DMS53 (cell line): ENCODE measurements around the gene SLAMF1.
"Not testable (repeated sequence)": the region's sequence is repeated elsewhere in the genome, so short reads cannot be mapped to it uniquely, and the experiment has no call there.

Experiments
- DNase-seq: peaks from one replicate; lab custom pipeline; 2025; lab: John Stamatoyannopoulos, UW

The SLAMF1 gene

DNA sequence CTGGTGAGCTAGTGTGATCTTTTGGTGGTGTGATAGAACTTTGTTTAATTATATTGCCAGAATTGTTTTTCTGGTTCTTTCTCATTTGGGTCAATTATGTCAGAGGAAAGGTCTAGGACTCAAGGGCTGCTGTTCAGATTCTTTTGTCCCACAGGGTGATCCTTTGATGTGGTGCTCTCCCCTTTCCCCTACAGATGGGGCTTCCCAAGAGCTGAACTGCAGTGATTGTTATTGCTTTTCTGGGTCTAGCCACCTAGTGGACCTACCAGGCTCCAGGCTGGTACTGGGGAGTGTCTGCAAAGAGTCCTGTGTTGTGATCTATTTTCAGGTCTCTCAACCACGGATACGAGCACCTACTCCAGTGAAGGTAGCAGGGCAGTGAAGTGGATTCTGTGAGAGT is 41.6 kb downstream of the SLAMF1 start:
- DNase-seq = no peak

DNA sequence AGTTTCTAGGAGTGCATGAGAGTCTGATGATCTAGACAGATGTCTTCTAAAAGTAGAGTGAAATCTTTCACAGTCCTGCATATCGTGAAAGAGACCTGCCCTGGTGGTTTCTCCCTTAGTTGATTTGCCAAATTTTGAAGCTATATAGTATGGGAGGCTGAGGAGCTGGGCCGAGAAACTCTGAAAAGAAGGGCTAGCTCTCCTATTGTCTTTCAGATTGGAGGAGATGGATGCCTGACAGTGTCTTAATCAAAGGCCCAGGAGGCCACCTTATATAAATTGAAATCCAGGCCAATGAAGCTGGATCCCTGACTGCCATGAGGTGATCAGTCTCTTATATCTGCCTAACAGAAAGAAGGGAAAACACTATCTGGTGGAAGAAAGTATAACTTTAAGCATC is 49.1 kb downstream of the SLAMF1 start:
- no peak for DNase-seq

DNA sequence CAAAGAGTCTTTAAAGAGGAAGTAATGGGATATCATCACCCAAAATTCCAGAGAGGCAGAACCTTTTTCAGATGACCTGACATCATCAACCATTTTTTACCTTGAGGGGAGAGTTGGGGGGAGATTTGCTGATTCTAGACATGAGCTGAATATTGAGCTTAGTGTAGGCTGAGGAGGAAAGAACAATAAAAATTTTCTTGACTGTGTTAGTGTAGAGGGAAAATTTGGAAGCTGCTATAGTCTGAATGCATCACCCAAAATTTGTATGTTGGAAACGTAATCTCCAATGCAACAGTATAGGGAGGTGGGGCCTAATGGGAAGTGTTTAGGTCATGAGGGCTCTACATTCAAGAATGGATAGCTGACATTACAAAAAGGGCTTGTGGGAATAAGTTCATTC is 49.8 kb downstream of the SLAMF1 start:
- no peak for DNase-seq

DNA sequence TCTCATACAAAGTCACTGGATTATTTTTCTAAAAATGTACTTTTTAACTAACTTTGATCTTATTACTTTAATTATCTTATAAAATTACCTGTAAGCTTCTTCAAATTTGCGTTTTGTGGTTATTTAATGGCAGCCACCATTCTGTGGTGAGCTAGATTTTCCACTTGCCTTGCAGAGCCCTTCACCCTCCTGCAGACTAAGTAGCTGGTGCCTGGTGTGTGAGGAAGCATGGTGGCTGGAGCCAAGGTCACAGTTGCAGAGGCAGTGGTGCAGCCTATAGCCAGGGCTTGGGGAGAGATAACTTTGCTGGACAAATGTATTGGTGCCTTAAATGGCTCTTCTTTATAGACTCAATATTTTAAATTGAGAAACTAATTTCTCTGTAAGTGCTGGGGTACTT is 56.4 kb downstream of the SLAMF1 start:
- no peak for DNase-seq

DNA sequence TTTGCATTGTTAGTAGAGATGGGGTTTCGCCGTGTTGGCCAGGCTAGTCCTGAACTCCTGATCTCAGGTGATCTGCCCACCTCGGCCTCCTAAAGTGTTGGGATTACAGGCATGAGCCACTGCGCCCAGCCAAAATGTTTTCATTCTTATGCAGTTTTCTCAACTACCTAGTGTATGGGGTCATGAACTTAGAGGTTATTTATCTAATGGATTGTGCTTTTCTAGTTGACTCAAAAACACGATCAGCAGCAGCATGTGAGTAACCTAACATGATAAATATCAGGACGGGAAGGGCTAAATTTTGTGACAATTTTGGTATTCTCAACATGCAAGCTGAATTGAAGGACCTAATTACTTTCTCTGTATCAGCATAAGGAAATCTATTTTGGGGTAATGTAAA is 58.4 kb downstream of the SLAMF1 start:
- DNase-seq = no peak

DNA sequence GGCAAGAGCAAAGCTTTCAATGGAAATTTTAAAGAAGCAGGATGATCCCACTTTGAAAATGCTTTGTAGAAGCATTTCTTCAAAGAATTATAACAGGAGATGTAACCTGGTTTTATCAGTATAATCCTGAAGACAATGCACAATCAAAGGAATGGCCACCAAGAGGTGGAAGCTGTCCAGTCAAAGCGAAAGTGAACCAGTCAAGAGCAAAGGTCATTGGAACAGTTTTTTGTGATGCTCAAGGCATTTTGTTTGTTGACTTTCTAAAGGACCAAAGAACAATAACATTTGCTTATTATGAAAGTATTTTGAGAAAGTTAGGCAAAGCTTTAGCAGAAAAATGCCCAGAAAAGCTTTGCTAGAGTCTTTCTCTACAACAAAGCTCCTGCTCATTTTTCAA is 62.1 kb downstream of the SLAMF1 start:
- no peak for DNase-seq

DNA sequence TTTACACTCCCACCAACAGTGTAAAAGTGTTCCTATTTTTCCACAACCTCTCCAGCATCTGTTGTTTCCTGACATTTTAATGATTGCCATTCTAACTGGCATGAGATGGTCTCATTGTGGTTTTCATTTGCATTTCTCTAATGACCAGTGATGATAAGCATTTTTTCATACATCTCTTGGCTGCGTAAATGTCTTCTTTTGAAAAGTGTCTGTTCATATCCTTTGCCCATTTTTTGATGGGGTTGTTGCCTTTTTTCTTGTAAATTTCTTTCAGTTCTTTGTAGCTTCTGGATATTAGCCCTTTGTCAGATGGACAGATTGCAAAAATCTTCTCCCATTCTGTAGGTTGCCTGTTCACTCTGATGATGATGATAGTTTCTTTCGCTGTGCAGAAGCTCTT is 63.9 kb downstream of the SLAMF1 start:
- not testable (repeated sequence) for DNase-seq

DNA sequence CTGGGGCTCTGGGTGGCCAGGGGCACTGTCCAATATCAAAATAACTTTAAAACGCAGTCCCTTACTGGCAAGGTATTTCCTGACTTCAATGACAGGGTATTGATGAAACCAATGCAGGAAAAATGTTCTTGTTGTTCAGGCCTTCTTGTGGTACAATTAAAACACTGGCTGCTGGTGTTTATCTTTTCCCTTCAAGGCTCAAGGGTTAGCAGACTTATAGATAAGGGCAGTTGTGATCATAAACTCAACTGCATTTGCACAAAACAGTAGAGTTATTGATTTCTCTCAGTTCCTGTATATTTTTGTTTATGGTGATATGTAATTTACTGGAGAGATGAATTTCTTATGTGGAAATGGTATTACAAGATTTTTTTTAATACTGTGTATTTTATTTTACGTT is 64.9 kb downstream of the SLAMF1 start:
- no peak for DNase-seq

DNA sequence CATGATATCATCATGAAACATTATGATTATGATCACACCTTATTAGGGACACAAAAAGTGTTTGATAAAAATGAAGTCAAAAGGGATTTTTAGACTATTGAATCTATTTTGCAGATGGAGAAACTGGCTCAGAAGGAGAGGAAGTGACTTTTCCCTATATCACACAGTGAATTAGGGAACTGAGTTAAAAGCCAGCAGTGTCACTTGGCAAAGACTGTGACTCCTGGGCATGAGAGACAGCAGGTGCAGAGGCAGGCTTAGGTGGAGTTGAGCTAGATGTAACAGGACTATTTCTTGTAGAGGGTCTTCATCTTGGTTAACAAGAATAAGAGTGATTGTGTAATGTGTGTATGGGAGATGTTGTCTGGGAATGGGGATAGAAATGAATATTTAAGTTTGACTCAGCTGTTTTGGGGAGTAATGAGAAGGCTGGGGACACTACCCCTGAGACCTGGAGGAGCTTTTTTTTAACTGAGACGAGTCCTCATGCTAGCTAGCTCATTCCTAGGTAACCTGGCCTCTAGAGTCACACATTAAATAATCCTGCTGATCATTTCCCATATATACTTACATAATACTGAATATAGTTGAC is 66.5 kb downstream of the SLAMF1 start:
- no peak for DNase-seq

DNA sequence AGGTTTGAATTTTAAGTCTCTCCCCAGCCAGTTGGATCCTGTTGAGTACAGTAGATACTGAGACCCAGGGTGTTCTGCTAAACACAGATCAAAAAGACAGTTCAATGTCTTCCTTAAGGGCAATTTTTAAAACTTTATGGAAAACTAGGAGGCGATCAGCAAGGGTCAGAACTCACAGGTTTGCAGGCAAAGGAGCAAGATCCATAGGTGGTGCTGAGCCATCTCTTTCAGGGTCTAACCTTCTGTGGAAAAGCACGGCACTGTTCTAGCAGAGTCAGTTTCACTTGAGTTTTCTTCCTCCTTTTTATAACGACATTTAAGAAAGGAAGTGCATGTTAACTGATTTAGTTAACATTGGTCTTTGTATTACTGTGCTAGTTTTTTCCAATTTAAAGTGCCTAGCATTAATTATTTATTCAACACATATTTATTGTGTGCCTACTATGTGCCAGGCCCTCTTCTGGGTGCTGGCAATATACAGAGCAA is 67.6 kb downstream of the SLAMF1 start, which contains the start of gene CD84:
Gene CD84, minus strand, starts transcription at position 281 of the 486 bp plus-strand sequence. Its CDS starts 59 bp downstream, at position 222.
- no peak for DNase-seq

DNA sequence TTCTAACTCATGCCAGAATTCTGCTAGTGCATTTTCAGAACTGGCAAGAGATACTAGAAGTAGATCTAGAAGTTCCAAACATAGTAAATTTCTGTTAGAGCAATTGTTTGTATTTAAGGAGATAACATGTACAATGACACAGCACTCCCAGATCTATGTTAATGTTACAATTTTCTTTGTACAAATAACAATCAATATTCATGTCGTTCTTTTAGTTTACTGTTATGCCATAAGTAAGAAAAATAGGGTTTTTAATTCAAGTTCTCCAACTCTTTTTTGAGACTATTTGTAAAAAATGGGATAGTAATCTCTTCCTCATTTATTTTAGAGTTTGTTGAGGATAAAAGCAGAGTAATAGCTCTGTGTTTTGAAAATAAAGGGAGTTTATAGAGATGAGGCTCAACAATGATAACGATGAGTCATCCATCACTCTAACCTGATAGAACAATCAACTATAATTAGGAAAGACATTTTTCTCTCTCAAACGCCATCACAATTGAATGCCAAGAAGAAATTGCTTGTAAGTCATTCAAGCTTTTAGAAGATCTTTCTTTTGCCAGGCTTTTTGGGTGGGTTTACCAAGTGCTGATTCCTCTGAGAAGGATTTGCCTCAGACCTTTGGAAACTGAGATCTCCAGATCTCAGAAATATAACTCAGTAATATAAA is 68.2 kb downstream of the SLAMF1 start:
- no peak for DNase-seq

DNA sequence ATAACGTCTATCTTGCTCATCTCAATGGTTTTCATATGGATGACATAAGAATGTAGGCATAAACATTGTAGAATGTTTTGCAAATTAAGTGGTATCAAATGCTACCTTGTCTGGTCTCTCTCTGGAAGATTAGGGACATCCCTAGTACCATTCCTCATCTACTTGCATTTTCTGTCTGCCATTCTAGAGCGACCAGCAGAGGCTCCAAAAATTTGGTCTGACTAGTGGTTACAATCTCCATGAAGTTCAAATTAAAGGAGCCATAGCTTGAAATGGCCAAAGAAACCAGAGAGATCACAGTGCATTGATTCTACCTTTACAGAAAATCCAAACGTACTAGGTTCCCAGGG is 68.7 kb downstream of the SLAMF1 start:
- no peak for DNase-seq

DNA sequence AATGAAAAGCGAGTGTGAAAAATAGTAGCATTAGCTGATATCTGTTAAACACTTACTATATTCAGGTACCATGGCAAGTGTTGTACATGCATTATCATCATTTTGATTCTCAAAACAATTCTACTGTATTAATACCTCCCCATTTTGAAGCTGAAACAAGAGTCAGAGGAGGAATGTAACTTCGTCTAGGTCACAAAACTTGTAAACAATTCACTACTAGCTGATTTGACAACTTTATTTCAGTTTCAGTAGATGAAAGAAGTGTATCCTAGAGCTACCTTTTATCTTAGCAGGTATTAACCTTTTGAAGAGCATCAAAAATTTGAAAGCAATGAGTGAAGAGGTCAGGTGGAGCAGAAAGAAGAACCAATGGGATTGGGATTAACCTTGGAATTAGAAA is 69.2 kb downstream of the SLAMF1 start:
- no peak for DNase-seq

DNA sequence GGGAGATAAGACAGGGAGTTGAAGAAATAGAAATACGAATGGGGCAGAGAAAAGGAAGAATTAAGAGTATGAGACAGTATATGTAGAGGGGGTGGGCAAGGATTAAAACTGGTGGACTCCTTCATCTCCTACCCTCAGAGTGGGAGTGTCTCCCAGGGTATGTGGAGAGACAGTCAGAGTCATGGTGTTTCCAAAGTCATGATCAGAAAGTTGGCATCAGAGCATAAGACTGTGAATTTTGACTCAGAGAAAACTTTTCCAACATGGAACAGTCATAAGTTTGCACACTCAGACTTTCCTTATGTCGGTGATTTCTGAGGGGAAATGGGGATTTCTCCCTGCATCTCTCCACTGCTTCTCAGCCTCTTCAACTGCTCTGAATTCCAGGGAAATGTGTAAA is 70.0 kb downstream of the SLAMF1 start:
- no peak for DNase-seq

DNA sequence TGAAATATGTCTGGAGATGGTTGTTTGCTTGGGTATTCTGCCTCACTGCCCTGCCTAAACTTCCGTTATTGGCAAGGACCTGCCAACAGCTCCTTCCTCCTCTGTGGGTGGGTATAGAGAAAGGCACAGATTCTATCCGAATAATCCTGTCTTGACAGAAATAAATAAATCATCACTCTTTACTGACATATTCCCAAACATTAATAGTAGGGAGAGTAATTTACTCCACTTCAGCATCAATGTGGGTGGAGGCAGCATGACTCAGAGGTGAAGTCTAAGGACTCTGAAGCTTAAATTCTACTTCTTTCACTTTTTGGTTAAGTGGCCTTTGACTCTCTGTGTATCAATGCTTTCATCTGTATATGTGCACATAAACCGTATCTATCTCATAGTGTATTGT is 70.5 kb downstream of the SLAMF1 start:
- no peak for DNase-seq

DNA sequence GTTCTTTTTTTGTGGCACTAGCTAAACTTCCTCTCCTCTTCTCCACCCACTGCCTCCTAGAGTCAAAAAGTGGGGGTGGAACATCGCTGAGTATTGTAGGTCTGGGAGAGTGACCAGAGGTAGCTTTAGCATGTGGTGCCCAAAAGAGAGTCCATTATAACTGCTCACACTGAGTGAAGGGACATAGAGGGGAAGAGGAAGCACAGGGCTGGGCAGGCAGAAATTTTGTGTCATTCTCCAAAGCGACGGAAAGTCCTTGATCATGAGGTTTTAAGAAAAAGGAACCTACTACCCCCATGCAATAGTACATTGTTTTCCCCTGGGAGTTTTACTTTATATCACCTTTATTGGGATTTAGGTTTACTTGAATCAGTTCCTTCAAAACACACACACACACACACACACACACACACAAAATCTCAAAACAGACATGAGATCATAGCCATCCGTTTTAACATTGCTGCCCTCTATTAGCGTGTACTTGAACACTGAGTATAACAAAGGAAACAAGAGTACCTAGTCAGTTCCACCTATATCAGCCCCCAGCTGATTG is 71.7 kb downstream of the SLAMF1 start:
- no peak for DNase-seq

DNA sequence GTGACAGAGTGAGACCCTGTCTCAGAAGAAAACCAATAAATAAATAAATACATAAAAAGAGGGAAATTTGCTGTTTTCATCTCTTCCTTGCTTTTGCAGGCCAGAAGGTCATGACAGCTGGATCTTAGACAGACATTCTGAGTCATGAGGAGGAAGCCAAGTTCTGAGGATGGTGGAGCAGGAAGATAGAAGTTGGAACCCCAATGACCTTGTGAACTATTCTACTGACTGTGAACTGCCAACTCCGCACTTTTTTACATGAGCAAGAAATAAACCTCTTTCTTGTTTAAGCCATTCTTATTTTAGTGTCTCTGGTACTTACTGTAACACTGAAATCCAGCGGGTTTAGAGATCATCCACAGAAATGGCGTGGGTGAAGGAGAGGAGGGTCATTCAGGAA is 76.0 kb downstream of the SLAMF1 start:
- DNase-seq = no peak

DNA sequence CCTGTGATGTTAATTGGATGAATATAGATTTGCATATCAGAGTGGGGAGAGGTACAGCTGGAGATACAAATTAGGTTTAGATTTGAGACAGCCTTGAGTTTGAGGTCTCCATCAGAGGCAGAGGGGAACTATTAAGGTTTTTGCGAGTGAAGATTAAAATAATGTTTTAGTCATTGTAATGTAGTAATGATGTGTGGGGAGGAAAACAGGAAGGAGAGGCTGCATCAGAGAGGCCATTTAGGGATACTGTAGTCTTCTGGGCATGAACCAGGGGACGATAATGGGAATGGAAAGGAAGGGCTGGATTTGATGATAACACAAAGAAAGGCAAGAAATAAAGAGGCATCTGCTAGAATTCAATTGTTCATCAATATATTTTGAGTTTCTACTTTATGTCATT is 77.0 kb downstream of the SLAMF1 start:
- no peak for DNase-seq

DNA sequence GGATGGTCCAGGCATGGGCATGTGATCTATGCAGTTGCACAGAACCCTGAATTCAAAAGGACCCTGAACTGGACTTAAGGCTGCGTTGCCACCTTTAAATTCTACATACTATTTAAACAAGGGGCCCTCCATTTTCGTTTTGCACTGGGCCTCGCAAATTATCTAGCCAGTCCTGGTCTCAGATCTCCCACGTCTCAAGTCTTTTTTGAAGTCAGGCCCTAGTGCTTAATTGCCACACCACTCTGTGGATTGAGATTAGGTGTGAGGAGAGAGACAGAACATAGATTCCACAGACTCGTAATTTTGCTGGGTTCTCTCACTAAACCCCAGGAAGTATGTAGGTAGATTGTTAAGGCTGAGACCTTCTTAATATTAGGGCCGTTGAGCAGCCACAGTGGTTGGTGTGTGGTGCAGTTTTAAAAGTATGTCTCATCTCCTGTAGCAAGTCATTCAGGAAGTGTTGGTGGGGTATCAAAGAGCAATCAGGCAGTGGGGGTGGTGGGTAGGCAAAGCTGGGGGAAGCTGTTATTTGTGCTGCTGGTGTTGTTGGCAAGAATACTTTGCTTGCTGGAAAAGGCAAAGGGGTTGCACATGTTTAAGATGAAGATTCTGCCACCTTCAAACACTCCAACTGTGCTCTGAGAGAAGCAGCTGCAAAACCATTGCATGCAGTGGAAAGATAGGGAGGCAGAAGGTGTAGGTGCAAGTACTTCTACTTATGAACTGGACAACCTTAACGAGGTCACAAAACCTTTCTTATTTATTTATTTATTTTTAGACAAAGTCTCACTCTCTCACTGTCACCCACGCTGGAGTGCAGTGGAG is 78.8 kb downstream of the SLAMF1 start:
- no peak for DNase-seq

DNA sequence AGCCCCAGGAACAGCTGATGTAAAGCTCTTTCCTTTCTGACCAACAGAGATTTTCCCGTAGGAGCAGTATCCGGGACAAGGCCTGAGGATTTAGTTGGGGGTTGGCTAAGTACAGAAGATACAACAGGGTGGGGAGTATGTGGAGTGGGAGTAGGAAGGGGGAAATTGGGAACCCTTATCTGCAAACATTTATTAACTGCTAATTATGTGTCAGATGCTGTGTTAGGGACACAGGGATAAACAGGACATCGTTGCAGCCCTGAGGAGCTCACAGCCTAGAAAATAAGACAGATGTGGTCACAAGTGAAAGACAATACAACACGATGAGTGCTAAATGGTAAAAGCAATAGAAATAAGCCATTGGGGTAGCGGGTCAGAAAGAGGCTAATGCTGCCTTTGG is 79.5 kb downstream of the SLAMF1 start:
- no peak for DNase-seq

DNA sequence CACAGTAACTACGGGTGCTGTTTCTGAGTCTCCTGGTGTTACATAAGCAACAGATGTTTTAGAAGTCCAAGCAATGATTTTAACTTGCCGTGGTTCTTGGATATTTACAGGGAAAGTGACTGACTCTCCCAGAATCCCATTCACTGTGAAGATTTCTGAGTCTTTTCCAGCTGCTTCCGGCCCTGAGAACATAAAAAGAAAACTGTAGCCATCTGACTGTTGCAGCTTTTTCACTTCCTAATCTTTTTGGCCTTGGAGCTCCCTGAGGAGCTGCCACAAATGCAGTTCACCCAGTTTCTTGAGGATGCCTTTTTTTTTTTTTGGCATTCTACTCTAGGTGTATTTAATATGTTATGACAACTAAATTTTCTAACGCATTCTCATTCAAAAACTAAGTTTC is 81.3 kb downstream of the SLAMF1 start:
- DNase-seq = no peak

DNA sequence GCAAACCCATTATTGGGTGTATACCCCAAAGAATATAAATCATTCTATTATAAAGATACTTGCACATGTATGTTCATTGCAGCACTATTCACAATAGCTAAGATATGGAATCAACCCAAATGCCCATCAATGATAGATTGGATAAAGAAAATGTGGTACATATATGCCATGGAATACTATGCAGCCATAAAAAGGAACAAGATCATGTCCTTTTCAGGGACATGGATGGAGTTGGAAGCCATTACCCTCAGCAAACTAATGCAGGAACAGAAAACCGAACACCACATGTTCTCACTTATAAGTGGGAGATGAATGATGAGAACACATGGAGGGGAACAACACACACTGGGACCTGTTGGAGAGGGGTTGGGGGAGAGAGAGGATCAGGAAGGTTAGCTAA is 83.6 kb downstream of the SLAMF1 start:
- DNase-seq = not testable (repeated sequence)

DNA sequence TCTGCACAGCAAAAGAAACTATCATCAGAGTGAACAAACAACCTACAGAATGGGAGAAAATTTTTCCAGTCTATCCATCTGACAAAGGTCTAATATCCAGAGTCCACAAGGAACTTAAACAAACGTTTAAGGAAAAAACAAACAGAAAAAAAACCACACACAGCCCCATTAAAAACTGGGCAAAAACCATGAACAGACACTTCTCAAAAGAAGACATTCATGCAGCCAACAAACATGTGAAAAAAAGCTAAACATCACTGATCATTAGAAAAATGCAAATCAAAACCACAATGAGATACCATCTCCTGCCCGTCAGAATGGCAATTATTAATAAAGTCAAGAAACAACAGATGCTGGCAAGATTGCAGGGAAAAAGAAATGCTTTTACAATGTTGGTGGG is 84.1 kb downstream of the SLAMF1 start:
- not testable (repeated sequence) for DNase-seq
